ENCODE results near the gene PGLYRP4.

PGLYRP4 gene

GRCh38 chr1:153288634-153289275, 59.9 kb downstream of the PGLYRP4 start:
- peak; percentile 22 for DNase-seq (ENCODE audit: low spot score)

All from hepatic stellate cell (primary cell).